Measurements from ENCODE around the gene EPS8L1.

Gene EPS8L1

DNA sequence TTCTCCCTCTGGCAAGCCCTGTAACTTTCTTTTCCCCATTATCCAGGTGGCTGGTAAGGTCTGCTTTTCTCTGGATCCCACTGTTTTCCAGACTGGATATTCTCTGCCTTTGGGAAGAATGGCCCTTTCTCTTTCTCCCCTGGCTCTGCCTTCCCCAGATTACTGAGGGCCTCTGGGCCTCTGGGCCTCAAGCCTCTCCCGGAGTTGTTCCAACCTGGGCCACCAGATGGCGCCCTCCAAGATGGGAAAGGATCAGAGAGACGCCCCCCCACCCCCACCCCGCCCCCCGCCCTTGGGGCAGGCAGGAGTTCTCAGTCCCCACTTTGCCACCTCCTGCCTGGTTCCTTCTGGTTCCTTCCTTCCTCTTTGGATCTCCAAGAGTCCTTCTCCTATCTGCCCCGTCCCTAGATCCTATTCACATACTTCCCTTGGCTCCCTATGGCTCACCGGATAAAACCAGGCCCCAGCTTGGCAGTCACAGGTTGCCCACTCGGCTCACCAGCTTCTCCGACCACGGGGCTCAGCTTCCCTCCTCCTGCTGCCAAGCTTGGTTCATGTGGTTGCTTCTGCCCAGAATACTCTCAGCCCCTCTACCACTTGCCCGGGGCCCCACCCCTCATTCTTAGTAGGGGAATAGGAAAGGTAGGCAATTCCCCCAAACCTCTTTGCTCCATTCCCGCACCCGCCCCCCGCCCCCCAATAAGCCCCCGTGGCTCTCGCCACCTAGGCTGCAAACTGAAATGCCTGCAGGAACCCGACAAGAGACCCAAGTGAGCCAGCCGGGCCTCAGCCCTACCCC lies 13.1 kb downstream of the EPS8L1 start:
- H3K9me3 ChIP-seq (replicated peaks in 1 of 2; ENCODE audit: control insufficient read depth in 2 of 2, insufficient read depth in 1 of 2, low read depth in 1 of 2, low read length in 2 of 2): no peaks in the 10 kb centered on the region
- H2BK120ac ChIP-seq (ENCODE audit: low read depth, low read length): no peak overlapping the region
- H3K79me1 ChIP-seq (ENCODE audit: low read depth, low read length): peaks cover 3% of the 10 kb centered on the region
- no peak overlapping the region for H3K4ac ChIP-seq (ENCODE audit: low read length)
- no peak overlapping the region for H3K14ac ChIP-seq (ENCODE audit: low read length)
- peak overlapping the region; percentile 80 for H2BK5ac ChIP-seq (ENCODE audit: low read length)
- DNase-seq (ENCODE audit: low spot score): peak; percentile 92
- H2AFZ ChIP-seq (ENCODE audit: low read length): no peak overlapping the region
- H3K4me3 ChIP-seq (ENCODE audit: low read length in 2 of 2): peak overlapping the region in 1 of 2 donors; percentile 60
- peak overlapping the region; percentile 66 for H3K9ac ChIP-seq (ENCODE audit: low read depth, low read length, poor library complexity)
- no peak overlapping the region for H4K91ac ChIP-seq (ENCODE audit: low read depth, low read length, poor library complexity)
- H3K18ac ChIP-seq (ENCODE audit: low read length): no peak overlapping the region
- H3K36me3 ChIP-seq (replicated peaks in 1 of 2; ENCODE audit: control insufficient read depth in 2 of 2, insufficient read depth in 2 of 2, low read length in 2 of 2): peaks cover 15 to 24% of the 10 kb centered on the region in 2 donors
- no peak overlapping the region for H2AK5ac ChIP-seq (ENCODE audit: low read depth, low read length)
- peak overlapping the region; percentile 97 for H3K4me2 ChIP-seq (ENCODE audit: insufficient read depth, low read length, poor library complexity, severe bottlenecking)
- no CpG with 5 or more reads among the region's 18 CpGs for WGBS, 2 donors (ENCODE audit: extremely low coverage in 2 of 2, insufficient read length in 2 of 2, insufficient replicate concordance in 1 of 2)
- H2BK15ac ChIP-seq (ENCODE audit: low read length): no peak overlapping the region
- H3K4me1 ChIP-seq (ENCODE audit: control insufficient read depth in 2 of 2, insufficient read depth in 1 of 2, low read depth in 1 of 2, low read length in 2 of 2): peaks cover 19 to 37% of the 10 kb centered on the region in 2 donors
- peaks cover 0 to 22% (median 12%) of the 10 kb centered on the region in 3 experiments for H3K27me3 ChIP-seq (ENCODE audit: control insufficient read depth in 3 of 3, insufficient read depth in 3 of 3, low read depth in 1 of 3, low read length in 3 of 3)
- no peak overlapping the region for H3K23ac ChIP-seq (ENCODE audit: low read depth, low read length, poor library complexity)
- H2BK12ac ChIP-seq (ENCODE audit: low read length): no peak overlapping the region
- no peak overlapping the region for H4K8ac ChIP-seq (ENCODE audit: low read depth, low read length)
- H3K27ac ChIP-seq (replicated peaks; ENCODE audit: low read length): peak overlapping the region; percentile 14

DNA sequence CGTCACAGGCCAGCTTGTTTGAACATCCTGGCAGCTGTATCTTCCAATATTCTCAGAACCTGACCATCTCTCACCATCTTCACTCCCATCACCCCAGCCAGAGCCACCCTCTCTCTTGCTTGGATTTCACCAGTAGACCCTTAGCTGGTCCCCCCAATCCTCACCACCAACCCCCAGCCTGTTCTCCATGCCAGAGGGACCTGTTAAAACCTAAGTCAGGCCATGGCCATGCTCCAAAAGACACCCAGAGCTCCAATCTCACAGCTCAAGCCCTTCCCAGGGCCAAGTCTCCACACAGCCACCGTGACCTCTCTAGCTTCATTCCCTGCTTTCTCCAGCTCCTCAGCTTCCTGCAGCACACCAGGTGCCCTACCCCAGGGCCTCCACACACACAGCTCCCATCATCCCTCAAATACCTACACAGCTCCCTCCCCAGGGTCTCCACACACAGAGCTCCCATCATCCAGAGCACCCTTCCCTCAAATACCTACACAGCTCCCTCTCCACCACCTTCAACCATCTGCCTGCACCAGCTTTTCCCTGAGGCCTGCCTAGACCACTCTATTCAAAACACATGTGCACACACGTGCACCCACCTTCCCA lies 13.8 kb downstream of the EPS8L1 start:
- no peaks in the 10 kb centered on the region for H3K9me3 ChIP-seq (replicated peaks in 1 of 2; ENCODE audit: control insufficient read depth in 2 of 2, insufficient read depth in 1 of 2, low read depth in 1 of 2, low read length in 2 of 2)
- no peak overlapping the region for H4K91ac ChIP-seq (ENCODE audit: low read depth, low read length, poor library complexity)
- peaks cover 3% of the 10 kb centered on the region for H3K79me1 ChIP-seq (ENCODE audit: low read depth, low read length)
- H2BK15ac ChIP-seq (ENCODE audit: low read length): no peak overlapping the region
- H3K4me1 ChIP-seq (ENCODE audit: control insufficient read depth in 2 of 2, insufficient read depth in 1 of 2, low read depth in 1 of 2, low read length in 2 of 2): peaks cover 19 to 34% of the 10 kb centered on the region in 2 donors
- H2BK5ac ChIP-seq (ENCODE audit: low read length): no peak overlapping the region
- WGBS, 2 donors (ENCODE audit: extremely low coverage in 2 of 2, insufficient read length in 2 of 2, insufficient replicate concordance in 1 of 2): no CpG with 5 or more reads among the region's 3 CpGs
- no peak overlapping the region for H2BK12ac ChIP-seq (ENCODE audit: low read length)
- H3K9ac ChIP-seq (ENCODE audit: low read depth, low read length, poor library complexity): no peak overlapping the region
- no peak overlapping the region for H3K4ac ChIP-seq (ENCODE audit: low read length)
- H2BK120ac ChIP-seq (ENCODE audit: low read depth, low read length): no peak overlapping the region
- DNase-seq (ENCODE audit: low spot score): no peak
- no peak overlapping the region for H2AK5ac ChIP-seq (ENCODE audit: low read depth, low read length)
- no peak overlapping the region for H3K4me2 ChIP-seq (ENCODE audit: insufficient read depth, low read length, poor library complexity, severe bottlenecking)
- H3K14ac ChIP-seq (ENCODE audit: low read length): no peak overlapping the region
- no peak overlapping the region for H3K18ac ChIP-seq (ENCODE audit: low read length)
- H3K27ac ChIP-seq (replicated peaks; ENCODE audit: low read length): no peak overlapping the region
- peaks cover 15 to 26% of the 10 kb centered on the region in 2 donors for H3K36me3 ChIP-seq (replicated peaks in 1 of 2; ENCODE audit: control insufficient read depth in 2 of 2, insufficient read depth in 2 of 2, low read length in 2 of 2)
- H4K8ac ChIP-seq (ENCODE audit: low read depth, low read length): no peak overlapping the region
- H3K4me3 ChIP-seq (ENCODE audit: low read length in 2 of 2): no peak overlapping the region
- no peak overlapping the region for H2AFZ ChIP-seq (ENCODE audit: low read length)
- peaks cover 0 to 15% (median 11%) of the 10 kb centered on the region in 3 experiments for H3K27me3 ChIP-seq (ENCODE audit: control insufficient read depth in 3 of 3, insufficient read depth in 3 of 3, low read depth in 1 of 3, low read length in 3 of 3)
- no peak overlapping the region for H3K23ac ChIP-seq (ENCODE audit: low read depth, low read length, poor library complexity)

DNA sequence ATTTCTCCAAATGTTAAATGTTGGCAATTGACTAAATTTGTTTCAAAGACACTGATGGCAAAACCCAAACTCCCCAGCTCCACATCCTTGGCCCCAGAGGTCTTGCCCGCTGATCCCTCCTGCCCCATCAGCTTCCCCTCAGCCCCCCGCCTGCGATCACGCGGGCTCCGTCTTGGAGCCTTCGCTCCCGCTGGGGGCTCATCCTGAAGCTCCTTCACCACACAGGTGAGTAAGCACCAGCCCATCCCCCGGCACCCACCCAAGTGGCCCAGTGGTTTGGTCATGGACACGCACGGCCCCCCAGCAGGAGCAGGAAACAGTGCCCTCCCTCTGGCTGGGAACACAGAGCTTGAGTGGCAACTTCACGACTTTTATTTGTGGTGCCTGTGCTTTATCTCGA lies 14.9 kb downstream of the EPS8L1 start:
- Histone ChIP-seq H3K9ac (ENCODE audit: low read depth, low read length, poor library complexity) (no peak overlapping the region), H3K4me2 (ENCODE audit: insufficient read depth, low read length, poor library complexity, severe bottlenecking) (no peak overlapping the region), H3K14ac (ENCODE audit: low read length) (no peak overlapping the region), H3K79me1 (ENCODE audit: low read depth, low read length) (peaks cover 3% of the 10 kb centered on the region), H2AFZ (ENCODE audit: low read length) (no peak overlapping the region), H2BK120ac (ENCODE audit: low read depth, low read length) (no peak overlapping the region), H2BK5ac (ENCODE audit: low read length) (no peak overlapping the region), H4K91ac (ENCODE audit: low read depth, low read length, poor library complexity) (no peak overlapping the region), H3K18ac (ENCODE audit: low read length) (no peak overlapping the region), H2AK5ac (ENCODE audit: low read depth, low read length) (peak overlapping the region; percentile 96), H3K4ac (ENCODE audit: low read length) (no peak overlapping the region), H2BK12ac (ENCODE audit: low read length) (no peak overlapping the region), H3K4me3 (ENCODE audit: low read length in 2 of 2) (no peak overlapping the region), H3K9me3 (replicated peaks in 1 of 2; ENCODE audit: control insufficient read depth in 2 of 2, insufficient read depth in 1 of 2, low read depth in 1 of 2, low read length in 2 of 2) (no peaks in the 10 kb centered on the region), H3K36me3 (replicated peaks in 1 of 2; ENCODE audit: control insufficient read depth in 2 of 2, insufficient read depth in 2 of 2, low read length in 2 of 2) (peaks cover 19 to 38% of the 10 kb centered on the region in 2 donors), H3K4me1 (ENCODE audit: control insufficient read depth in 2 of 2, insufficient read depth in 1 of 2, low read depth in 1 of 2, low read length in 2 of 2) (peaks cover 19 to 42% of the 10 kb centered on the region in 2 donors), H4K8ac (ENCODE audit: low read depth, low read length) (no peak overlapping the region), H2BK15ac (ENCODE audit: low read length) (no peak overlapping the region), H3K23ac (ENCODE audit: low read depth, low read length, poor library complexity) (no peak overlapping the region), H3K27ac (replicated peaks; ENCODE audit: low read length) (no peak overlapping the region), H3K27me3 (ENCODE audit: control insufficient read depth in 3 of 3, insufficient read depth in 3 of 3, low read depth in 1 of 3, low read length in 3 of 3) (peaks cover 0 to 7% (median 5%) of the 10 kb centered on the region in 3 experiments)
- WGBS, 2 donors (ENCODE audit: extremely low coverage in 2 of 2, insufficient read length in 2 of 2, insufficient replicate concordance in 1 of 2): no CpG with 5 or more reads among the region's 13 CpGs
- no peak for DNase-seq (ENCODE audit: low spot score)
